GM21381 (cell line): Measurements from ENCODE around the gene KIFC3.

Source experiments
- ATAC-seq: cut with Tn5 transposase; IDR thresholded peaks from one replicate; pipeline ENCODE4 v1.9.1; 2021; ENCODE audit warnings: mild to moderate bottlenecking, moderate library complexity; ENCODE audit not compliant: unreplicated experiment

KIFC3 gene

GRCh38 chr16:57769541-57770145, 32.6 kb downstream of the KIFC3 start:
- ATAC-seq, result no peak

DNA sequence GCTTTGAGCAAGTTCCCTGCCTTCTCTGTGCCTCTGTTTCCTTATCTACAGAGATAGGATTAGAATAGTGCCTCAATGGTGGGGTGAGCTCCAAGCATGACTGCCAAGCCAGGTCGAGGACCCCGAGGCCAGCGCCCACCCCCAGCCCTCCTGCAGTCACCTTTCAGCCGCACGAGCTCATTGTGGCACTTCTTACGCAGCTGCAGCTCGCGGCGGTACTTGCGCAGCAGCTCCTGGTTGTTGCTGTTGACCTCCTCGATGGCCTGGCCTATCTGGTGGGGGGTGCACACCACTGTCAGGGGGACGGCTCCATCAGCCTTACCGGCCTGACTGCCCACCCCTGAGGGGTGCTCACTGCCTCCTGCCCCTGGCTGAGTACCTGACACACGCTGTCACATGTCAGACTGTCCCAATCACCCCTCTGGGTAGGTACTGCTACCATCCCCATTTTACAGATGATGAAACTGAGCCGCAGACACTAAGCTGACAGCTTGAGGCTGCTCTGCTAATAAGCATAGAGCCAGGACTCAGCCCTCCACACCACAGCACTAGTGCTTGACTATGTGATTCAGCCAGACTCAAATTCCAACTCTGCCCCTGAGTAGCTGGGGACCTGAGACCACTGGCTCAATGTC, 35.5 kb downstream of the KIFC3 start:
- no peak for ATAC-seq

- no peak for ATAC-seq
Measured at GRCh38 chr16:57765160-57765728, 37.0 kb downstream of the KIFC3 start.

- no peak for ATAC-seq
Measured at GRCh38 chr16:57764341-57765159, 37.7 kb downstream of the KIFC3 start.

GRCh38 chr16:57764006-57764340, 38.3 kb downstream of the KIFC3 start:
- no peak for ATAC-seq

GRCh38 chr16:57763285-57764005, 38.8 kb downstream of the KIFC3 start:
- ATAC-seq, result no peak

- ATAC-seq, result no peak
Measured at GRCh38 chr16:57762365-57763040, 39.8 kb downstream of the KIFC3 start.

- ATAC-seq, result no peak
Measured at GRCh38 chr16:57761957-57762356, 40.3 kb downstream of the KIFC3 start.

GRCh38 chr16:57761301-57761700, 41.0 kb downstream of the KIFC3 start:
- no peak for ATAC-seq

GRCh38 chr16:57760357-57761160, 41.7 kb downstream of the KIFC3 start:
- ATAC-seq, result no peak

DNA sequence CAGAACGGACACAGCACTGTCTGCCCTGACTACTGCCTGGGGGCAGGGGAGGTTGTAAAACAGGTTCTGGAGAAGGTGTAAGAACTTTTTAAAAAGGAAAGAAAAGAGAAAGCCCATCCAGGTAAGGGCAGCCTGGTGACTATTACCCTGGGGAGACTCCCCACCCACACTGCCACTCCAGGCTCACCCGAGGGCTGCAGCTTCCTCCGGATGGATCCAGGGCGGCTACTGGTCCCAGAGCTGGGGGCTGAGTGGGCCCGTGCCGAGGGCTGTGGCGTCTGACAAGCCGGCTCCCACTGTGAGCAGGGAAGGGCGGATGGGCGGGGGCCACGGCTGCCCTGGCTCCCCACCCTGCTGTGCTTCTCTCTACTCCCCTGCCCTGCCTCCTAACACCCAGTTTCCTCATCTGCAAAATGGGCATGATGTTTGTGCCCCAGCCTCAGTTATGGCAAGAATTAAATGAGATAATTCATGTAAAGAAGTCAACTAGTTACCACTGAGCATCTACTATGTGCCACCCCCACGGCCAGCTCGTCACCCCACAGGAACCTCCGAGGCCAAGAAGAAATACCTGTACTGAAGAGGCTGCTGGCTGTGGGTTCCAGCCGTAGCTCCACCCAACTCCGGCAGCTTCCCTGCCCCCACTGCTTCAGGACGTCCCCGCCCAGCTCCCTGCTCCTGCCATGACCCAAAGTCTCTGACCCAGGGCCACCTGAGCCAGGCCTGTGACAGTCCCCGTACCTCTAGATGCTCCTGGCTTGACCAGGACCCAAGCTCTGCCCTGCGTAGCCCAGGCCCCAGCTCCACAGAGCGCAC, 42.5 kb downstream of the KIFC3 start:
- no peak for ATAC-seq

DNA sequence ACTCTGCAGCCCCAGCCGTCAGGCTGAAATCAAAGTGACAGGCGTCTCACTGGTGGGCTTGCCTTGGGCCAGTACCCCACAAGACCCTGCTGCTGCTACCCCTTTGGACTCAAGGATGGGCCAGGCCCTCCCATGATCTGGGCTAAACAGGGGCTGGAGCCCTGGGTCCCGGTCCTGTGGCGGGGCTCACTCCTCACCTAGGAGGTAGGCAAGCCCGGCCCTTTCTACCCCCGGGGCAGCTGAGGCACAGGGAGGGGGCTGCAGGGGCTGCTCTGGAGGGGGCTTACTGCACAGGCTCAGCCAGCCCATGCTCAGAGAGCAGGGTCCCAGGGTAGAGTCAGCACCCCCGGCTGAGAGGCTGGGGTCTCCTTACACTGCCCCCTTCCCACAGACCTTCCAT, 43.2 kb downstream of the KIFC3 start:
- ATAC-seq, result no peak

GRCh38 chr16:57758331-57759117, 43.8 kb downstream of the KIFC3 start:
- no peak for ATAC-seq

GRCh38 chr16:57757883-57758282, 44.4 kb downstream of the KIFC3 start:
- no peak for ATAC-seq

GRCh38 chr16:57757326-57757786, 44.9 kb downstream of the KIFC3 start:
- peak; percentile 89 for ATAC-seq

- no peak for ATAC-seq
Measured at GRCh38 chr16:57756424-57757325, 45.6 kb downstream of the KIFC3 start.
